ENCODE results near the gene ATXN7L3. TPM values are rescaled to one million over a fixed set of nuclear protein-coding genes. Genes with fewer than 3 reads are reported as not detected.

Gene ATXN7L3
- total RNA-seq, 1 donor from 2014 or later: 41.1 TPM

Other genes starting within 250 kb of the ATXN7L3 start
- not detected in 2 replicates for gene PYY, start 245.9 kb downstream of the ATXN7L3 start, total RNA-seq
- 2.2 and 6.8 TPM in 2 replicates for gene NAGS, start 195.3 kb downstream of the ATXN7L3 start, total RNA-seq
- gene TMEM101, start 184.9 kb downstream of the ATXN7L3 start, total RNA-seq: 79.5 and 101 TPM in 2 replicates
- gene LSM12, start 133.2 kb downstream of the ATXN7L3 start, total RNA-seq: 35.4 and 38.1 TPM in 2 replicates
- gene G6PC3, start 129.1 kb downstream of the ATXN7L3 start, total RNA-seq: 21.0 and 22.6 TPM in 2 replicates
- gene HDAC5, start 76.2 kb downstream of the ATXN7L3 start, total RNA-seq: 27.1 and 31.6 TPM in 2 replicates
- gene HROB, start 58.0 kb downstream of the ATXN7L3 start, total RNA-seq: 2.2 and 2.4 TPM in 2 replicates
- not detected in 2 replicates for gene ASB16, start 29.2 kb downstream of the ATXN7L3 start, total RNA-seq
- gene TMUB2, start 12.9 kb downstream of the ATXN7L3 start, total RNA-seq: 25.8 and 34.8 TPM in 2 replicates
- gene UBTF, start 19.8 kb upstream of the ATXN7L3 start, total RNA-seq: 52.5 and 67.6 TPM in 2 replicates
- gene SLC4A1, start 68.3 kb upstream of the ATXN7L3 start, total RNA-seq: not detected in 2 replicates
- 0.07 and 0.21 TPM in 2 replicates for gene RUNDC3A, start 108.7 kb upstream of the ATXN7L3 start, total RNA-seq
- gene SLC25A39, start 124.9 kb upstream of the ATXN7L3 start, total RNA-seq: 77.7 and 78.9 TPM in 2 replicates
- gene GRN, start 145.4 kb upstream of the ATXN7L3 start, total RNA-seq: 288 and 362 TPM in 2 replicates
- gene FAM171A2, start 164.0 kb upstream of the ATXN7L3 start, total RNA-seq: 3.7 and 6.1 TPM in 2 replicates
- 0.13 and 0.39 TPM in 2 replicates for gene ITGA2B, start 189.8 kb upstream of the ATXN7L3 start, total RNA-seq